PFSK-1 (cell line): ENCODE results near the gene PDE4B.

Source experiments
- FOXP2 ChIP-seq: optimal IDR thresholded peaks from 2 replicates; pipeline ENCODE3; 2011; ENCODE audit warnings: borderline replicate concordance, control low read depth, inconsistent platforms; ENCODE audit not compliant: insufficient read depth; ENCODE audit errors: extremely low read length, extremely low read depth
- POLR2AphosphoS5 ChIP-seq: IDR thresholded peaks from 2 replicates; pipeline ENCODE4 v1.6.1; 2012; ENCODE audit warnings: low read depth, mild to moderate bottlenecking, control low read depth, low read length, moderate library complexity
- REST ChIP-seq, 2 experiments: IDR thresholded peaks; 2 replicates each; pipeline versions ENCODE4 v1.6.1 to v1.8.0; 2011 to 2012; ENCODE audit warnings: low read depth in 2 of 2, low read length in 2 of 2, control low read depth in 1 of 2, inconsistent platforms in 1 of 2, mild to moderate bottlenecking in 1 of 2, moderate library complexity in 1 of 2; ENCODE audit not compliant: insufficient read depth in 1 of 2
- SIN3A ChIP-seq: IDR thresholded peaks from 2 replicates; pipeline ENCODE4 v1.6.1; 2012; ENCODE audit warnings: mild to moderate bottlenecking, low read length, moderate library complexity, borderline replicate concordance; ENCODE audit not compliant: insufficient read depth
- TAF1 ChIP-seq: IDR thresholded peaks from 2 replicates; pipeline ENCODE4 v1.6.1; 2012; ENCODE audit warnings: low read length, control low read depth, borderline replicate concordance; ENCODE audit not compliant: insufficient read depth

PDE4B gene

GRCh38 chr1:66210635-66211244 is 418.0 kb downstream of the PDE4B start:
- TF ChIP-seq POLR2AphosphoS5 (no peak), FOXP2 (no peak), SIN3A (no peak), REST (IDR thresholded peaks at IDR 0.05; ENCODE audit: insufficient read depth in 1 of 2, low read depth in 2 of 2, low read length in 2 of 2) (no peak), TAF1 (no peak)

- TF ChIP-seq SIN3A = no peak
- TF ChIP-seq POLR2AphosphoS5 = no peak
- no peak for TF ChIP-seq TAF1
Observed at GRCh38 chr1:66211521-66211920, 418.8 kb downstream of the PDE4B start.

GRCh38 chr1:66213491-66213890 is 420.8 kb downstream of the PDE4B start:
- TF ChIP-seq SIN3A = no peak
- TF ChIP-seq POLR2AphosphoS5 = no peak
- TF ChIP-seq FOXP2 = no peak
- TF ChIP-seq TAF1 = no peak
- TF ChIP-seq REST (IDR thresholded peaks at IDR 0.05; ENCODE audit: insufficient read depth in 1 of 2, low read depth in 2 of 2, low read length in 2 of 2) = no peak

- TF ChIP-seq SIN3A (no peak), REST (IDR thresholded peaks at IDR 0.05; ENCODE audit: insufficient read depth in 1 of 2, low read depth in 2 of 2, low read length in 2 of 2) (no peak), TAF1 (no peak), FOXP2 (no peak), POLR2AphosphoS5 (no peak)
Observed at GRCh38 chr1:66214901-66215300, 422.2 kb downstream of the PDE4B start.

DNA sequence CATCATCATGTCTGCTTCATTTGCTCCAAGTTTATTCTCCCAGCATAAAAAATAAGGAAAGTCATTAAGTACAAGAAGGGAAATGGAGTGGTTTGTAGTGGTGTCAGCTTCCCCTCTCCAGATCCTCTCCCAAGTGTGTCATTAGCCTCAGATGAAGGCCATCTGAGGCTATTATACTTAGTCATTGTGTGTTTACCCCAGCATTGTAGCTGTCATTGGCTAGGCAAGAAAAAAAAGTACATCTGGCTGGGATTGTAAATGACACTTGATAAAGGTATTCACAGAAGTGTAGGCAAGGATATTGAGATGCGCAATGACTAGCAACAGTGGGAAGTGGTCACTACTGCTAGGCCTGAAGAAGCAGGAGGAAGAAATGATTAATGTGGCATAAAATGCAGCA is 424.3 kb downstream of the PDE4B start:
- no peak for TF ChIP-seq TAF1

DNA sequence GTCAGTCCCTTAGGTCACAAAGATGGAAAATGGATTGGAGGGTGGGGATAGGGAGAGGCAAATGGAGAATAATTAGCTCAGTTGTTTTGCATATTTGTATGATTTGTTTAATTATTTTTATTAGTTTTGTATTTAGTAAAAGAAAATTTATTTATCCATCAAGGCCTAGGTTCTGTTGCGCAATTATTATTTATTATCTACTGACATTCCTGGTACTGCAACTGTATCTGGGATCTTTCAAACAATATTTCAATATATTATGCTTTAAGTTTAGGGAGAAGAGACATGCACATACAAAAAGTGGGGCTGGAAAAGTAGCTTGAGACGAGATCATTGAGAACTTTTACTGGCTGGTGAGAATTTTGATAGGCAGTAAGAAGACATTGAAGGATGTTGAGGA is 424.9 kb downstream of the PDE4B start:
- no peak for TF ChIP-seq SIN3A
- TF ChIP-seq REST (IDR thresholded peaks at IDR 0.05; ENCODE audit: insufficient read depth in 1 of 2, low read depth in 2 of 2, low read length in 2 of 2) = no peak
- no peak for TF ChIP-seq FOXP2
- TF ChIP-seq TAF1 = no peak
- TF ChIP-seq POLR2AphosphoS5 = no peak
